GM11168 (cell line): ENCODE results near the gene RASA3.

Experiments used
- in situ Hi-C: fragments of 300-500 bp; cut with MboI; formaldehyde crosslinking; loops from one replicate; pipeline ENCODE4 v1.12.0; 2022; ENCODE audit warnings: low sequenced_read_pairs; ENCODE audit not compliant: unreplicated experiment

The RASA3 gene

GRCh38 chr13:114070098-114070799, 62.2 kb downstream of the RASA3 start:
- in situ Hi-C loops, result no loop called here

GRCh38 chr13:114069376-114070097, 62.9 kb downstream of the RASA3 start:
- in situ Hi-C loops, result no loop called here

- in situ Hi-C loops, result no loop called here
Observed at GRCh38 chr13:114068656-114069318, 63.6 kb downstream of the RASA3 start.

- in situ Hi-C loops, result no loop called here
Observed at GRCh38 chr13:114067886-114068651, 64.4 kb downstream of the RASA3 start.

- in situ Hi-C loops, result no loop called here
Observed at GRCh38 chr13:114067381-114067885, 65.0 kb downstream of the RASA3 start.

GRCh38 chr13:114066956-114067355, 65.5 kb downstream of the RASA3 start:
- in situ Hi-C loops, result no loop called here

- in situ Hi-C loops, result no loop called here
Observed at GRCh38 chr13:114065926-114066774, 66.3 kb downstream of the RASA3 start.

- in situ Hi-C loops, result no loop called here
Observed at GRCh38 chr13:114065141-114065925, 67.1 kb downstream of the RASA3 start.

GRCh38 chr13:114064450-114065140, 67.8 kb downstream of the RASA3 start:
- in situ Hi-C loops, result no loop called here

GRCh38 chr13:114063545-114064449, 68.6 kb downstream of the RASA3 start:
- in situ Hi-C loops, result no loop called here

GRCh38 chr13:114062754-114063153, 69.7 kb downstream of the RASA3 start:
- in situ Hi-C loops, result no loop called here

GRCh38 chr13:114062341-114062740, 70.1 kb downstream of the RASA3 start:
- in situ Hi-C loops, result no loop called here

- in situ Hi-C loops, result no loop called here
Observed at GRCh38 chr13:114061744-114062143, 70.7 kb downstream of the RASA3 start.

- in situ Hi-C loops, result no loop called here
Observed at GRCh38 chr13:114061047-114061446, 71.4 kb downstream of the RASA3 start.

GRCh38 chr13:114059946-114060860, 72.2 kb downstream of the RASA3 start:
- in situ Hi-C loops, result no loop called here

- in situ Hi-C loops, result no loop called here
Observed at GRCh38 chr13:114059428-114059827, 73.0 kb downstream of the RASA3 start.
